ENCODE measurements around the gene KCNMB2.

- no peak for TF ChIP-seq POLR2AphosphoS5 (IDR thresholded peaks at IDR 0.05; ENCODE audit: borderline replicate concordance, low read depth, low read length)
- no peak for TF ChIP-seq EZH2 (IDR thresholded peaks at IDR 0.05)
These were observed 136.0 kb downstream of the KCNMB2 start for GRCh38 chr3:178672275-178672674.

All from SK-N-MC (cell line).